ENCODE results near the gene TIGD1.

TIGD1 gene

DNA sequence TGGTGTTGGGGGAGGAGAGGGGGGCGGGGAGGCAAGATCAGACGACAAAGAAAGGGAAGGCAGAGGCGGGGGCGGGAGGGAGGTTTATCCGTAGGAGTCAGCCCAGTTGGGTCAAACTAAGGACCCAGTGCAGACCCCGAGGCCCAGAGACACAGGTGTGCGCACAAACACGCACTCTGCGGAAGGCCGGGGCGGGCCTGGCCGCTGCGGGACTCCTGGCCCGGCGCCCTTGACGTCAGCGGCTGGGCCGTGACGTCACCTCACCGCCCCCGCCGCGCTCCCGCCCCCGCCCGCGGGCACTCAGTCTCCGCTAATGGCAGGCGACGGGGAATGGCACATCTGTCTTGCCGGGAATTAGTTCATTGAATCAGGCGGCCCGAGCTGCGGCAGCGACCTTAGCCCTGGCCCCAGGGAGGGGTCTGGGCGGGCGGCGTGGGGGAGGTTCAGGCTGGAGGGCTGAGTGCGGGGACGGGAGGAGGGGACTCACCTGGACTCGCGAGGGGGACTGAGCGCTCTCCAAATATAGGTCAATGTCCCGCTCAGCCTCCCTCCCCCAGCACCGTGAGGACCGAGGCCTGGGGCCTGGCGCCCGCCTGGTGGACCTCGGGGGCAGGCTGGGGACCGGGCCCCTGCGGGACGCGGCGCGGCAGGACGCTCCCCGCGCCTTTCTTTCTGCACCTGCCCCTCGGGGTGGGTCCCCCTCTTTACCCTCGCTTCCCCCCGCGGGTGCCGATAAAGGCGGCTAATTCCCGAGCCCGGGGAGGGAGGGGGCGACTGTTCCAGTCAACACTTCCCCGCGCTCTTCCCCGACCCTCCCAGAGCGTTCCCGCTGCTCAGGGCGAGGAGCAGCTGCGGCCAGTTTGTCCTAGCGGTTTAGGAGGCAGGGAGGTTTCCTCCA is 47.2 kb downstream of the TIGD1 start:
- FAIRE-seq: no peak
- peak; percentile 66 for DNase-seq (ENCODE audit: low spot score)

DNA sequence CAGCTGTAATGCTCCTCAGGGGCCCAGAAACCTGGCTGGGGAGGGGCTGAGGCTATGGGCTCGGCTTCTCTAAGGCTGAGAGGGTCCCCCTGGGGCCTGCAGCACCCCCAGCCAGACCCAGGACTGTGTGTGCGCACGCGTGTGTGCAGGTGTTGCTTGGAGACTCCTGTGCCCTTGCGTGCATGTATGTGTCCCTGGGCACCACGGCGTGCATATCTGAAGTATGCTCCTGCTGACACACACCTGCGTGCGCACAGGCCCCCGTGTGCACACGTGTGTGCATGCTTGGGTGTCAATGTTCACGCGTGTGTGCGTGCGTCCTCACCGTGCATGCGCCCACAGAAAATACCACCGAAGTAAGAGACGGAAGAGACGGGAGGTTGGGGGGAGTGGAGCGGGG is 47.8 kb downstream of the TIGD1 start:
- peak; percentile 55 for FAIRE-seq

GRCh38 chr2:232501794-232502390 is 48.5 kb downstream of the TIGD1 start:
- DNase-seq (ENCODE audit: low spot score) (no peak), FAIRE-seq (no peak)

More for the DNA sequence above, 47.8 kb downstream of the TIGD1 start:
- DNase-seq (ENCODE audit: low spot score): no peak

DNA sequence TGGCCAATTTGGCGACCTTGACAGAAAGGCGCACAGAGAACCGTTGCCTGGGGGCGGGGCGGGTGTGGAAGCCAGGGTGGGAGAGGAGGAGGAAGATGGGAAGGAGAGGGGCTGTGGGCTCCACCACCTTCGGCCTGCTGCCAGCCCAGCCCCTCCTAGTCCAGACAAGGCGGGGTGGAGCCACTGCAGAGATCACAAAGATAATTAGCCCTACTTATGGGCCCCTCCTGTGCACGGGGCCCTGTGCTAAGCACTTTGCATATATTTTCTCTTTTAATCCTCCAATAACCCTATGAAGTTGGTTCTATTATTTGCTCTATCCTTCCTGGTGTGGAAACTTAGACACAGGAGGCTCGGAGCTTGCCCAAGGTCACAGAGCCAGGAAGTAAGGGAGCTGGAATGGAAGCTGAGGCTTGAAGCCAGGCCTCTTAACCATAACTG is 49.0 kb downstream of the TIGD1 start:
- FAIRE-seq (no peak), DNase-seq (ENCODE audit: low spot score) (no peak)

GRCh38 chr2:232498452-232498851 is 51.9 kb downstream of the TIGD1 start:
- FAIRE-seq (peak; percentile 89), DNase-seq (ENCODE audit: low spot score) (no peak)
